H9 (cell line): ENCODE measurements around the gene TEAD1. TPM values are rescaled to one million over a fixed set of nuclear protein-coding genes. Genes with fewer than 3 reads are reported as not detected.

Experiments used
- DNase-seq: peaks from one replicate; pipeline ENCODE4 v3.0.0-alpha.2; 2017
- H2AFZ ChIP-seq: one replicate; pipeline ENCODE4 v1.6.1; 2013; ENCODE audit warnings: mild to moderate bottlenecking, low read length, control low read depth, moderate library complexity
- H2AK5ac ChIP-seq: 2 replicates; pipeline ENCODE4 v1.6.1; 2013; ENCODE audit warnings: low read length, control low read depth, mixed read lengths; ENCODE audit not compliant: insufficient read length
- H2BK120ac ChIP-seq: one replicate; pipeline ENCODE4 v1.6.1; 2013; ENCODE audit warnings: low read depth, mild to moderate bottlenecking, low read length, control low read depth, inconsistent platforms; ENCODE audit not compliant: poor library complexity, severe bottlenecking
- H2BK12ac ChIP-seq: 2 replicates; pipeline ENCODE4 v1.6.1; 2013; ENCODE audit warnings: low read length, control low read depth, mixed read lengths, low read depth; ENCODE audit not compliant: insufficient read length
- H2BK15ac ChIP-seq: 2 replicates; pipeline ENCODE4 v1.6.1; 2013; ENCODE audit warnings: low read depth, low read length, control low read depth
- H2BK20ac ChIP-seq: one replicate; pipeline ENCODE4 v1.6.1; 2013; ENCODE audit warnings: low read depth, mild to moderate bottlenecking, low read length, control low read depth, inconsistent platforms; ENCODE audit not compliant: poor library complexity, severe bottlenecking
- H2BK5ac ChIP-seq: 2 replicates; pipeline ENCODE4 v1.6.1; 2013; ENCODE audit warnings: low read length, control low read depth, mixed read lengths; ENCODE audit not compliant: insufficient read length
- H3K14ac ChIP-seq: 2 replicates; pipeline ENCODE4 v1.6.1; 2013; ENCODE audit warnings: low read length, control low read depth; ENCODE audit not compliant: insufficient read depth
- H3K18ac ChIP-seq: 2 replicates; pipeline ENCODE4 v1.6.1; 2013; ENCODE audit warnings: low read depth, mild to moderate bottlenecking, mixed read lengths, low read length, control low read depth; ENCODE audit not compliant: insufficient read length
- H3K23ac ChIP-seq: 2 replicates; pipeline ENCODE4 v1.6.1; 2013; ENCODE audit warnings: low read length, control low read depth, mixed read lengths, low read depth; ENCODE audit not compliant: insufficient read length
- H3K23me2 ChIP-seq: 2 replicates; pipeline ENCODE4 v1.6.1; 2013; ENCODE audit warnings: low read depth, mild to moderate bottlenecking, mixed read lengths, low read length, control low read depth; ENCODE audit not compliant: insufficient read length, poor library complexity, severe bottlenecking
- H3K27ac ChIP-seq: 2 replicates; pipeline ENCODE4 v1.5.1; 2013; ENCODE audit warnings: low read length, control low read depth, mixed read lengths, low read depth; ENCODE audit not compliant: insufficient read length
- H3K27me3 ChIP-seq: 2 replicates; pipeline ENCODE4 v1.6.1; 2013; ENCODE audit warnings: low read length, control low read depth, inconsistent platforms; ENCODE audit not compliant: insufficient read depth
- H3K4ac ChIP-seq: 2 replicates; pipeline ENCODE4 v1.6.1; 2013; ENCODE audit warnings: low read depth, mild to moderate bottlenecking, control low read depth, inconsistent platforms, low read length, moderate library complexity
- H3K4me1 ChIP-seq: 2 replicates; pipeline ENCODE4 v1.6.1; 2013; ENCODE audit warnings: low read length, control low read depth, inconsistent platforms; ENCODE audit not compliant: insufficient read depth
- H3K4me2 ChIP-seq: 2 replicates; pipeline ENCODE4 v1.6.1; 2013; ENCODE audit warnings: low read length, control low read depth, mixed read lengths; ENCODE audit not compliant: insufficient read length, insufficient read depth
- H3K56ac ChIP-seq: 2 replicates; pipeline ENCODE4 v1.6.1; 2013; ENCODE audit warnings: low read depth, mild to moderate bottlenecking, mixed read lengths, low read length, control low read depth; ENCODE audit not compliant: insufficient read length
- H3K79me1 ChIP-seq: 2 replicates; pipeline ENCODE4 v1.6.1; 2013; ENCODE audit warnings: low read depth, mild to moderate bottlenecking, moderate library complexity, low read length, control low read depth, inconsistent platforms; ENCODE audit not compliant: insufficient read depth, poor library complexity, severe bottlenecking
- H3K79me2 ChIP-seq: 2 replicates; pipeline ENCODE4 v1.6.1; 2013; ENCODE audit warnings: low read length, control low read depth, inconsistent platforms; ENCODE audit not compliant: insufficient read depth
- H3K9ac ChIP-seq: 2 replicates; pipeline ENCODE4 v1.6.1; 2013; ENCODE audit warnings: low read length, control low read depth, mixed read lengths; ENCODE audit not compliant: insufficient read length; ENCODE audit errors: extremely low read depth
- H3K9me3 ChIP-seq: one replicate; pipeline ENCODE4 v1.6.1; 2013; ENCODE audit warnings: low read depth, low read length, inconsistent platforms; ENCODE audit not compliant: control insufficient read depth
- H3T11ph ChIP-seq: one replicate; pipeline ENCODE4 v1.6.1; 2013; ENCODE audit warnings: mild to moderate bottlenecking, low read length, control low read depth, inconsistent platforms
- H4K20me1 ChIP-seq: one replicate; pipeline ENCODE4 v1.6.1; 2013; ENCODE audit not compliant: control insufficient read depth, insufficient read length, insufficient read depth
- H4K5ac ChIP-seq: 2 replicates; pipeline ENCODE4 v1.6.1; 2013; ENCODE audit warnings: low read depth, mild to moderate bottlenecking, mixed read lengths, low read length, control low read depth; ENCODE audit not compliant: insufficient read length
- H4K8ac ChIP-seq: replicated peaks from 2 replicates; pipeline ENCODE4 v1.6.1; 2013; ENCODE audit warnings: low read length, control low read depth, mixed read lengths, low read depth; ENCODE audit not compliant: insufficient read length
- H4K91ac ChIP-seq: 2 replicates; pipeline ENCODE4 v1.6.1; 2013; ENCODE audit warnings: low read depth, mild to moderate bottlenecking, moderate library complexity, mixed read lengths, low read length, control low read depth; ENCODE audit not compliant: insufficient read length
- H3K27ac Mint-ChIP-seq, 3 experiments: 2 replicates in 2 of 3; 3 replicates in 1 of 3; pipeline ENCODE4 v1.8.0; 2020 to 2021; ENCODE audit warnings: mixed read lengths in 3 of 3, mild to moderate bottlenecking in 1 of 3, moderate library complexity in 1 of 3
- H3K27me3 Mint-ChIP-seq: 2 replicates; pipeline ENCODE4 v1.8.0; 2021; ENCODE audit warnings: low read depth, mild to moderate bottlenecking, moderate library complexity, mixed read lengths
- H3K36me3 Mint-ChIP-seq, 3 experiments: 2 replicates in 2 of 3; 3 replicates in 1 of 3; pipeline ENCODE4 v1.8.0; 2020 to 2021; ENCODE audit warnings: low read depth in 3 of 3, mixed read lengths in 3 of 3; ENCODE audit not compliant: insufficient read depth in 1 of 3
- H3K4me1 Mint-ChIP-seq, 2 experiments: 2 replicates each; pipeline ENCODE4 v1.8.0; 2020; ENCODE audit warnings: mixed read lengths in 2 of 2
- H3K4me3 Mint-ChIP-seq, 2 experiments: 2 replicates in 1 of 2; 3 replicates in 1 of 2; pipeline ENCODE4 v1.8.0; 2020 to 2021; ENCODE audit warnings: mild to moderate bottlenecking in 2 of 2, mixed read lengths in 2 of 2, moderate library complexity in 1 of 2
- H3K9me3 Mint-ChIP-seq, 2 experiments: 2 replicates in 1 of 2; 3 replicates in 1 of 2; pipeline ENCODE4 v1.8.0; 2020; ENCODE audit warnings: mild to moderate bottlenecking in 2 of 2, mixed read lengths in 2 of 2, moderate library complexity in 1 of 2
- WGBS: extraction: QIAGEN DNeasy Blood & Tissue Kit; methylation state at CpG from one replicate; pipeline ENCODE4 v1.1.7; 2013; ENCODE audit warnings: missing lambda C conversion rate, low lambda C conversion rate, mixed read lengths; ENCODE audit not compliant: insufficient read length; ENCODE audit errors: extremely low coverage; 5-methylcytosine and 5-hydroxymethylcytosine counted together
- total RNA-seq: library from RNA; stranded (reverse); gene quantifications from 2 replicates; pipeline ENCODE4 v1.2.1, GENCODE V29; 2021
- TF ChIP-seq, protein P1 (sequence below): fragments of 200-600 bp; sonication (generic); conservative IDR thresholded peaks from 3 replicates; pipeline ENCODE4 v1.8.0; 2021; ENCODE audit warnings: antibody characterized with exemption, mild to moderate bottlenecking

The TEAD1 gene
- total RNA-seq, 1 experiment from 2014 or later = 75.1 TPM

- Histone ChIP-seq H3K4me1 (no peaks in the 10 kb centered on the region), H3K27me3 (no peaks in the 10 kb centered on the region), H4K91ac (no peak overlapping the region), H3K56ac (no peak overlapping the region), H2AK5ac (no peak overlapping the region), H3K79me1 (no peaks in the 10 kb centered on the region), H3K18ac (no peak overlapping the region), H4K20me1 (no peaks in the 10 kb centered on the region), H3K14ac (no peak overlapping the region), H2BK12ac (no peak overlapping the region), H3K9ac (no peak overlapping the region), H3K27ac (no peak overlapping the region), H3K4me2 (no peak overlapping the region), H3K9me3 (no peaks in the 10 kb centered on the region), H3T11ph (no peak overlapping the region), H3K23me2 (no peaks in the 10 kb centered on the region), H3K79me2 (no peaks in the 10 kb centered on the region), H2BK20ac (no peak overlapping the region), H4K5ac (no peak overlapping the region), H3K4ac (no peak overlapping the region), H3K23ac (no peak overlapping the region), H2AFZ (no peak overlapping the region), H4K8ac (no peak overlapping the region), H2BK5ac (no peak overlapping the region), H2BK120ac (no peak overlapping the region), H2BK15ac (no peak overlapping the region)
- 0 out of 2 replicates have a peak, but pooled peaks cover 2% of the 10 kb centered on the region for H3K27me3 Mint-ChIP-seq
- no peak overlapping the region for H3K4me3 Mint-ChIP-seq
- H3K36me3 Mint-ChIP-seq = no peaks in the 10 kb centered on the region
- TF ChIP-seq, protein P1, sequence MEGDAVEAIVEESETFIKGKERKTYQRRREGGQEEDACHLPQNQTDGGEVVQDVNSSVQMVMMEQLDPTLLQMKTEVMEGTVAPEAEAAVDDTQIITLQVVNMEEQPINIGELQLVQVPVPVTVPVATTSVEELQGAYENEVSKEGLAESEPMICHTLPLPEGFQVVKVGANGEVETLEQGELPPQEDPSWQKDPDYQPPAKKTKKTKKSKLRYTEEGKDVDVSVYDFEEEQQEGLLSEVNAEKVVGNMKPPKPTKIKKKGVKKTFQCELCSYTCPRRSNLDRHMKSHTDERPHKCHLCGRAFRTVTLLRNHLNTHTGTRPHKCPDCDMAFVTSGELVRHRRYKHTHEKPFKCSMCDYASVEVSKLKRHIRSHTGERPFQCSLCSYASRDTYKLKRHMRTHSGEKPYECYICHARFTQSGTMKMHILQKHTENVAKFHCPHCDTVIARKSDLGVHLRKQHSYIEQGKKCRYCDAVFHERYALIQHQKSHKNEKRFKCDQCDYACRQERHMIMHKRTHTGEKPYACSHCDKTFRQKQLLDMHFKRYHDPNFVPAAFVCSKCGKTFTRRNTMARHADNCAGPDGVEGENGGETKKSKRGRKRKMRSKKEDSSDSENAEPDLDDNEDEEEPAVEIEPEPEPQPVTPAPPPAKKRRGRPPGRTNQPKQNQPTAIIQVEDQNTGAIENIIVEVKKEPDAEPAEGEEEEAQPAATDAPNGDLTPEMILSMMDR = no peak
- no CpG with 5 or more reads among the region's 1 CpG for WGBS
- no peak for DNase-seq
- peaks cover 8 to 10% of the 10 kb centered on the region in 2 experiments for H3K4me1 Mint-ChIP-seq
- H3K27ac Mint-ChIP-seq = no peak overlapping the region
- no peaks in the 10 kb centered on the region for H3K9me3 Mint-ChIP-seq
Measured at GRCh38 chr11:12971955-12972354, 297.7 kb downstream of the TEAD1 start.
